Skeletal muscle tissue (tissue), 4 donors: ENCODE results near the gene SPATA25. TPM values are rescaled to one million over a fixed set of nuclear protein-coding genes. Genes with fewer than 3 reads are reported as not detected.
"Not testable (repeated sequence)": the region's sequence is repeated elsewhere in the genome, so short reads cannot be mapped to it uniquely, and the experiment has no call there.

Experiments used
- H3K27ac ChIP-seq: one replicate; pipeline ENCODE4 v1.7.0; 2013; ENCODE audit warnings: mild to moderate bottlenecking, low read depth, low read length, inconsistent platforms
- H3K27me3 ChIP-seq, 3 donors: one replicate each; pipeline ENCODE4 v1.7.0; 2013; ENCODE audit warnings: low read length in 3 of 3; ENCODE audit not compliant: control insufficient read depth in 3 of 3, insufficient read depth in 3 of 3
- H3K36me3 ChIP-seq, 3 donors: one replicate each; pipeline ENCODE4 v1.7.0; 2013; ENCODE audit warnings: low read length in 3 of 3; ENCODE audit not compliant: control insufficient read depth in 3 of 3, insufficient read depth in 3 of 3
- H3K4me1 ChIP-seq, 3 donors: one replicate each; pipeline ENCODE4 v1.7.0; 2013; ENCODE audit warnings: low read length in 3 of 3, mild to moderate bottlenecking in 3 of 3; ENCODE audit not compliant: control insufficient read depth in 3 of 3, insufficient read depth in 3 of 3
- H3K4me3 ChIP-seq, 3 donors: one replicate each; pipeline ENCODE4 v1.7.0; 2013; ENCODE audit warnings: low read length in 3 of 3
- H3K9ac ChIP-seq, 3 donors: one replicate each; pipeline ENCODE4 v1.7.0; 2013; ENCODE audit warnings: low read length in 3 of 3, mild to moderate bottlenecking in 3 of 3, moderate library complexity in 2 of 3, low read depth in 1 of 3
- H3K9me3 ChIP-seq, 3 donors: one replicate each; pipeline ENCODE4 v1.7.0; 2013; ENCODE audit warnings: low read length in 3 of 3; ENCODE audit not compliant: control insufficient read depth in 3 of 3
- total RNA-seq: library from RNA; depleted of rRNA; stranded (reverse); fragments of >200 nt; gene quantifications from one replicate; pipeline ENCODE4 v1.2.3, GENCODE V29; 2014
- donor health status: Osteomylitis.

SPATA25 gene, protein sequence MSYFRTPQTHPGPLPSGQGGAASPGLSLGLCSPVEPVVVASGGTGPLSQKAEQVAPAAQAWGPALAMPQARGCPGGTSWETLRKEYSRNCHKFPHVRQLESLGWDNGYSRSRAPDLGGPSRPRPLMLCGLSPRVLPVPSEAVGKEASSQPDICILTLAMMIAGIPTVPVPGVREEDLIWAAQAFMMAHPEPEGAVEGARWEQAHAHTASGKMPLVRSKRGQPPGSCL
- 2.6 TPM for total RNA-seq

GRCh38 chr20:45887346-45887715, at the start of gene SPATA25:
Gene SPATA25, minus strand, starts transcription at chr20:45887622. Its CDS starts 32 bp downstream, at chr20:45887590.
- no peaks in the 10 kb centered on the region for H3K9me3 ChIP-seq
- no peak within 1 kb of the TSS for H3K27ac ChIP-seq
- H3K4me3 ChIP-seq: no peak within 1 kb of the TSS
- H3K27me3 ChIP-seq: no peaks in the 10 kb centered on the region
- peaks cover 27 to 39% (median 38%) of the 10 kb centered on the region in 3 donors for H3K36me3 ChIP-seq
- peaks cover 38 to 61% (median 48%) of the 10 kb centered on the region in 3 donors for H3K4me1 ChIP-seq
- H3K9ac ChIP-seq: peak within 1 kb of the TSS in 2 of 3 donors; percentile 13 to 60

DNA sequence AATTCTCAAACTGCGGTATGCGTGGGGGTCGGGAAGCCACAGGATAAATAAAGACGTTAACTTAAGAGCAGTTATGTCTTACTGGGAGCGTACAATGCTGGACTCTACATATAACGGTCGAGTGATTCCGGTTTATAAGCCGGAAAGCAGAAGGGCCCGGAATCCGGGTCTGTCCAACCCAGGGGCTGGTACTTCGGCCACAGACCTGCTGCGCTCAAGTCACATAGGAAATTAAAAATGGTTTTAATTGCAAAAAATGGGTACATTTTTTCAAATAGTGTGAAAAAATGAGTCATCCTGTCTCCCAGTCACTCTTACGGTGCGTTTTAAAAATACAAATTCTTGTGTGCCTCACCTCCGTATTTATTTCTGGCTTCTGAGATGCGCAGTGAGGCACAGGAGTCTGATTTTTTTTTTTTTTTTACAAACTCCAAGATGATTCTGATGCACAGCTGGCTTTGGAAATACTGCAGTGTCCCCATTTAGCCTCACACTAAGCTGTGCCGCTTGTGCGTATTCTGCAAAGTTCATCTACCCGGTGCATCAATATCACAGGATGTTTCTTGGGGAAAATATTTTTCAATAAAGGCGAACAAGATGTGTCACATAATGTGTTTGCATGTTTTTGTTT, 48.1 kb upstream of the SPATA25 start:
- peaks cover 21 to 41% (median 23%) of the 10 kb centered on the region in 3 donors for H3K4me1 ChIP-seq
- peak overlapping the region; percentile 77 to 100 (median 96) for H3K4me3 ChIP-seq
- H3K9me3 ChIP-seq: no peaks in the 10 kb centered on the region
- H3K9ac ChIP-seq: peak overlapping the region; percentile 80 to 99 (median 90)
- no peaks in the 10 kb centered on the region for H3K27me3 ChIP-seq
- peaks cover 30 to 34% (median 34%) of the 10 kb centered on the region in 3 donors for H3K36me3 ChIP-seq
- H3K27ac ChIP-seq: peak overlapping the region; percentile 99

- Histone ChIP-seq H3K36me3 (peaks cover 23 to 26% (median 26%) of the 10 kb centered on the region in 3 donors), H3K27ac (peak within 1 kb of the TSS; percentile 99), H3K4me3 (peak within 1 kb of the TSS; percentile 96 to 100 (median 99)), H3K4me1 (peaks cover 21 to 41% (median 23%) of the 10 kb centered on the region in 3 donors), H3K27me3 (no peaks in the 10 kb centered on the region), H3K9me3 (no peaks in the 10 kb centered on the region), H3K9ac (peak within 1 kb of the TSS; percentile 99 to 100 (median 99))
These were observed 47.4 kb upstream of the SPATA25 start, which contains the start of gene PCIF1 for GRCh38 chr20:45934586-45935415. Gene PCIF1, plus strand, starts transcription at chr20:45934683. Its CDS starts 4,317 bp downstream, at chr20:45939000.

DNA sequence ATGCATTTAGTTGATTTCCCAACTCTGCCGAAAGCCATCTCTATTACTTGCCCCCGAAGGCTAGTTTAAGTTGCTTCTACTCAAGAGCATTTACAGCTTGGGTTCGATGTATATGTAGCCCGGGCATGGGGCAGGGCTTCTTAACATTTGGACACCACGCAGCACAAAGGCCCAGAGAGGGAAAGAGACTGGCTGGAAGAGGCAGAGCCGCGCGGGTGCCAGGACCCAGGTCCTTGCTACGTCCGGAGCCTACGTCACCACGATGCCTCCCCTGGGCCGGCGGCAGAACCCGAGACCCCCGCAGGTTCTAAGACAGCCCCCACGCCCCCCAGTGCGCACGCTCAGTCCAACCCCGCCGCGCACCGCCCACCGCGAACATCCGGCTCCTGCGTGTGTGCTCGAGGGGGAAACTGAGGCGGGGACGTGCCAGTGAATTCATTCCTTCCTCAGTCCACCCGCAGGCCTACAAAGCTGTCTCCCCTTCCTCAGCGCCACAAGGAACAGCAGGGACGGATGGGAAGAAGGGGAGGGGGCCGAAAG, 46.7 kb upstream of the SPATA25 start:
- Histone ChIP-seq H3K9me3 (no peaks in the 10 kb centered on the region), H3K4me1 (peaks cover 21 to 41% (median 23%) of the 10 kb centered on the region in 3 donors), H3K4me3 (peak overlapping the region; percentile 95 to 100 (median 99)), H3K36me3 (peaks cover 16 to 20% (median 20%) of the 10 kb centered on the region in 3 donors), H3K27ac (peak overlapping the region; percentile 99), H3K27me3 (no peaks in the 10 kb centered on the region), H3K9ac (peak overlapping the region; percentile 99 to 100 (median 99))

DNA sequence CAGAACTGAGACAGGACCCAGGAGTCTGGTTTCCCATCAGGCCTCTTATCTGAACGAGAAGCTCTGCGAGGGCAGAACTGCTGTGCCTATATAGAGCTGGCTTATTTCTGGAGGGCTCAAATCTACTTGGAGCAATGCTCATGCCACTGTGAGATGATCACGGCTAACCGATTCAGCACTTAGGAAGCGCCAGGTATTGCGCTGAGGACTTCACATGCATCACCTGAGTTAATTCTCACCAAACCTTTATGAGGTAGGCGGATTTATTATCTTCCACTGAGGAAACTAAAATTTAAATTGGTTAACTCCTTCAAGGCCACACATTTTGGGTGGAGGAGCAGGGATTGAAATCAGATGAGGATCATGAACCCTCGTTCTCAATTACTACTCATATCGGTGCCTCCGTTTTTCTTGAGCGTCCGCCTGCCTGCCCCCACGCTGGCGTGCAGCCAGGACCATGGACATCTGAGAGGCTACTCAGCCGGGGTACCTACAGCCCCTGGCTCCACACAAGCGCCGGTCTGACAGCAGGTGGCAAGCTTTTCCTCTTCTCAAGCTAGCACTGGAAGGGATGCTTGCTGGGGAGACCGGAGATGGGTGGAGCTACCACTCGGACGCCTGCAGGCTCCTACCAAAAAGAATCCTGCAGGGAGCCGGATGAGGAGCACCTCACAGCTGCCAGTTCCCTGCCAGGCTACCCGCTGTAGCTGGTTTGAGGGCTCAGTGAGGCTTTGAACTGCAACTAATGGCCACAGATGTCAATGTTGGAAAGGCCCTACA, 46.0 kb upstream of the SPATA25 start:
- Histone ChIP-seq H3K9ac (peak overlapping the region; percentile 99 to 100 (median 99)), H3K4me3 (peak overlapping the region; percentile 95 to 100 (median 99)), H3K4me1 (peaks cover 21 to 37% (median 23%) of the 10 kb centered on the region in 3 donors), H3K27ac (peak overlapping the region; percentile 99), H3K27me3 (no peaks in the 10 kb centered on the region), H3K9me3 (no peaks in the 10 kb centered on the region), H3K36me3 (peaks cover 9 to 13% (median 13%) of the 10 kb centered on the region in 3 donors)

- not testable (repeated sequence) for H3K9me3 ChIP-seq, H3K36me3 ChIP-seq, H3K27me3 ChIP-seq, H3K27ac ChIP-seq, H3K4me3 ChIP-seq, H3K9ac ChIP-seq
- peaks cover 14 to 25% (median 16%) of the 10 kb centered on the region in 3 donors for H3K4me1 ChIP-seq
These were observed 44.3 kb upstream of the SPATA25 start for GRCh38 chr20:45931680-45932079.

GRCh38 chr20:45927071-45927878, 39.9 kb upstream of the SPATA25 start:
- H3K9ac ChIP-seq: no peak overlapping the region
- no peaks in the 10 kb centered on the region for H3K36me3 ChIP-seq
- H3K9me3 ChIP-seq: no peaks in the 10 kb centered on the region
- no peaks in the 10 kb centered on the region for H3K27me3 ChIP-seq
- peaks cover 16 to 21% (median 21%) of the 10 kb centered on the region in 3 donors for H3K4me1 ChIP-seq
- no peak overlapping the region for H3K4me3 ChIP-seq
- H3K27ac ChIP-seq: no peak overlapping the region

DNA sequence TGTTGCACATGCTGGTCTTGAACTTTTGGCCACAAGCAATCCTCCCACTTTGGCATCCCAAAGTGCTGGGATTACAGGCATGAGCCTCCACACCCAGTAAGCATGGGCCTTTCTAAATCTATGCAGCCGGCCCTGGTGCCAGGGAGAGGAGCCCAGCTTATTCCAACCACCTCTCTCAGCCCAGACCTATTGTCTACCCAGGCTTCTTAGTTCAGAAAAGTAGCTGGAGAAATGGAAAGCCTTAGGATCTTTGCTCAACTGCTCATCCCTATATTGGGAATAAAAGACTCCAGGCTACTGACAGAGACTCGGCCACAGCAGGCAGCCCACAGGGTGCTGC, 39.3 kb upstream of the SPATA25 start:
- H3K9me3 ChIP-seq: no peaks in the 10 kb centered on the region
- peaks cover 16 to 21% (median 21%) of the 10 kb centered on the region in 3 donors for H3K4me1 ChIP-seq
- H3K27ac ChIP-seq: no peak overlapping the region
- no peaks in the 10 kb centered on the region for H3K27me3 ChIP-seq
- H3K4me3 ChIP-seq: no peak overlapping the region
- no peak overlapping the region for H3K9ac ChIP-seq
- H3K36me3 ChIP-seq: no peaks in the 10 kb centered on the region
